Endodermal cell (in vitro differentiated cells): ENCODE measurements around the gene MZB1. TPM values are rescaled to one million over a fixed set of nuclear protein-coding genes. Genes with fewer than 3 reads are reported as not detected.
A peak's percentile ranks its signal among the peaks of the same experiment; 100 is the strongest.

Experiments used
- DNase-seq: peaks from one replicate; pipeline ENCODE4 v3.0.0-alpha.2; 2017
- H3K27ac ChIP-seq: 2 replicates; pipeline ENCODE4 v1.5.1; 2013; ENCODE audit warnings: mild to moderate bottlenecking, low read depth, low read length, moderate library complexity
- H3K27me3 ChIP-seq: 2 replicates; pipeline ENCODE4 v1.6.1; 2013; ENCODE audit warnings: mild to moderate bottlenecking, low read length, moderate library complexity; ENCODE audit not compliant: insufficient read depth, control insufficient read depth, poor library complexity, severe bottlenecking
- H3K36me3 ChIP-seq: 2 replicates; pipeline ENCODE4 v1.7.0; 2013; ENCODE audit warnings: mild to moderate bottlenecking, low read length, moderate library complexity; ENCODE audit not compliant: control insufficient read depth, insufficient read depth
- H3K4me1 ChIP-seq: one replicate; pipeline ENCODE4 v1.7.0; 2013; ENCODE audit warnings: low read length; ENCODE audit not compliant: control insufficient read depth, insufficient read depth
- H3K4me3 ChIP-seq: 2 replicates; pipeline ENCODE4 v1.5.1; 2013; ENCODE audit warnings: mild to moderate bottlenecking, low read length, moderate library complexity
- H3K9ac ChIP-seq: 2 replicates; pipeline ENCODE4 v1.6.1; 2013; ENCODE audit warnings: mild to moderate bottlenecking, low read length, moderate library complexity; ENCODE audit not compliant: poor library complexity, severe bottlenecking; ENCODE audit errors: extremely low read depth
- H3K9me3 ChIP-seq: 2 replicates; pipeline ENCODE4 v1.6.1; 2013; ENCODE audit warnings: mild to moderate bottlenecking, low read length, moderate library complexity; ENCODE audit not compliant: control insufficient read depth
- H3K27ac Mint-ChIP-seq: 2 replicates; pipeline ENCODE4 v1.8.0; 2020; ENCODE audit warnings: mixed read lengths
- H3K27me3 Mint-ChIP-seq: 2 replicates; pipeline ENCODE4 v1.8.0; 2021; ENCODE audit warnings: mild to moderate bottlenecking, mixed read lengths; ENCODE audit not compliant: insufficient read depth
- H3K36me3 Mint-ChIP-seq: 2 replicates; pipeline ENCODE4 v1.8.0; 2020; ENCODE audit warnings: low read depth, mixed read lengths
- H3K4me1 Mint-ChIP-seq: 2 replicates; pipeline ENCODE4 v1.8.0; 2020; ENCODE audit warnings: mixed read lengths
- H3K4me3 Mint-ChIP-seq: 2 replicates; pipeline ENCODE4 v1.8.0; 2020; ENCODE audit warnings: mild to moderate bottlenecking, moderate library complexity, mixed read lengths
- H3K9me3 Mint-ChIP-seq: 2 replicates; pipeline ENCODE4 v1.8.0; 2020; ENCODE audit warnings: mild to moderate bottlenecking, mixed read lengths
- WGBS, 2 experiments: methylation state at CpG; one replicate each; pipeline versions ENCODE4 v1.1.5 to v1.1.7; 2013; ENCODE audit warnings: missing lambda C conversion rate in 2 of 2, mixed read lengths in 1 of 2; ENCODE audit not compliant: insufficient coverage in 1 of 2, insufficient read length in 1 of 2; 5-methylcytosine and 5-hydroxymethylcytosine counted together
- total RNA-seq, 2 donors: library from RNA; stranded (reverse); fragmentation: NEBNext Ultra II Directional in 1 of 2; extraction: Animal tissue kit (Norgen Biotek cat#: 25700) in 1 of 2; gene quantifications; 2 replicates in 1 of 2; 3 replicates in 1 of 2; pipeline ENCODE4 v1.2.1, GENCODE V29; 2021
- TF ChIP-seq, protein P1 (sequence below): fragments of 200-600 bp; sonication (generic); conservative IDR thresholded peaks from 2 replicates; pipeline ENCODE4 v1.5.0; 2021; ENCODE audit warnings: antibody characterized with exemption, mild to moderate bottlenecking

Gene MZB1
- total RNA-seq, 2 donors from 2014 or later = 0.57 to 0.60 TPM

DNA sequence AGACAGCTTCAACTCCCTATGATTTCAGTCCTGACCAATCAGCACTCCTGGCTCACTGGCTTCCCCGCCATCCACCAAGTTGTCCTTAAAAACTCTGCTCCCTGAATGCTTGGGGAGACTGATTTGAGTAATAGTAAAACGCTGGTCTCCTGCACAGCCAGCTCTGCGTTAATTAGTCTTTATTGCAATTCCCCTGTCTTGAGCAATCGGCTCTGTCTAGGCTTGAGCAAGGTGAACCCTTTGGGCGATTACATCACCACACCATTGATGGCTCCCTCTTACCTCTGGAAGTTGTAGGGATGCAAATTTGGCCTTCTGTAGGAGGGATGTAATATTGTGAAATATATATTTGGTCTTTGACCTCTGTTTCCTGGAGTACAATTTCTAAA lies 3.7 kb downstream of the MZB1 start:
- Mint-ChIP-seq H3K27me3 (no peaks in the 10 kb centered on the region), H3K4me3 (no peak overlapping the region), H3K9me3 (no peaks in the 10 kb centered on the region), H3K4me1 (peaks cover 23% of the 10 kb centered on the region), H3K36me3 (no peaks in the 10 kb centered on the region), H3K27ac (no peak overlapping the region)
- no peaks in the 10 kb centered on the region for H3K36me3 ChIP-seq
- H3K4me1 ChIP-seq = peaks cover 6% of the 10 kb centered on the region
- H3K9me3 ChIP-seq = no peaks in the 10 kb centered on the region
- H3K27ac ChIP-seq = no peak overlapping the region
- no peak for DNase-seq
- H3K4me3 ChIP-seq = no peak overlapping the region
- H3K27me3 ChIP-seq = no peaks in the 10 kb centered on the region
- TF ChIP-seq, protein P1, sequence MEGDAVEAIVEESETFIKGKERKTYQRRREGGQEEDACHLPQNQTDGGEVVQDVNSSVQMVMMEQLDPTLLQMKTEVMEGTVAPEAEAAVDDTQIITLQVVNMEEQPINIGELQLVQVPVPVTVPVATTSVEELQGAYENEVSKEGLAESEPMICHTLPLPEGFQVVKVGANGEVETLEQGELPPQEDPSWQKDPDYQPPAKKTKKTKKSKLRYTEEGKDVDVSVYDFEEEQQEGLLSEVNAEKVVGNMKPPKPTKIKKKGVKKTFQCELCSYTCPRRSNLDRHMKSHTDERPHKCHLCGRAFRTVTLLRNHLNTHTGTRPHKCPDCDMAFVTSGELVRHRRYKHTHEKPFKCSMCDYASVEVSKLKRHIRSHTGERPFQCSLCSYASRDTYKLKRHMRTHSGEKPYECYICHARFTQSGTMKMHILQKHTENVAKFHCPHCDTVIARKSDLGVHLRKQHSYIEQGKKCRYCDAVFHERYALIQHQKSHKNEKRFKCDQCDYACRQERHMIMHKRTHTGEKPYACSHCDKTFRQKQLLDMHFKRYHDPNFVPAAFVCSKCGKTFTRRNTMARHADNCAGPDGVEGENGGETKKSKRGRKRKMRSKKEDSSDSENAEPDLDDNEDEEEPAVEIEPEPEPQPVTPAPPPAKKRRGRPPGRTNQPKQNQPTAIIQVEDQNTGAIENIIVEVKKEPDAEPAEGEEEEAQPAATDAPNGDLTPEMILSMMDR = no peak
- no peak overlapping the region for H3K9ac ChIP-seq
- 87 to 89% methylated on average over 3 to 5 of the region's 5 CpGs for WGBS, 2 experiments

DNA sequence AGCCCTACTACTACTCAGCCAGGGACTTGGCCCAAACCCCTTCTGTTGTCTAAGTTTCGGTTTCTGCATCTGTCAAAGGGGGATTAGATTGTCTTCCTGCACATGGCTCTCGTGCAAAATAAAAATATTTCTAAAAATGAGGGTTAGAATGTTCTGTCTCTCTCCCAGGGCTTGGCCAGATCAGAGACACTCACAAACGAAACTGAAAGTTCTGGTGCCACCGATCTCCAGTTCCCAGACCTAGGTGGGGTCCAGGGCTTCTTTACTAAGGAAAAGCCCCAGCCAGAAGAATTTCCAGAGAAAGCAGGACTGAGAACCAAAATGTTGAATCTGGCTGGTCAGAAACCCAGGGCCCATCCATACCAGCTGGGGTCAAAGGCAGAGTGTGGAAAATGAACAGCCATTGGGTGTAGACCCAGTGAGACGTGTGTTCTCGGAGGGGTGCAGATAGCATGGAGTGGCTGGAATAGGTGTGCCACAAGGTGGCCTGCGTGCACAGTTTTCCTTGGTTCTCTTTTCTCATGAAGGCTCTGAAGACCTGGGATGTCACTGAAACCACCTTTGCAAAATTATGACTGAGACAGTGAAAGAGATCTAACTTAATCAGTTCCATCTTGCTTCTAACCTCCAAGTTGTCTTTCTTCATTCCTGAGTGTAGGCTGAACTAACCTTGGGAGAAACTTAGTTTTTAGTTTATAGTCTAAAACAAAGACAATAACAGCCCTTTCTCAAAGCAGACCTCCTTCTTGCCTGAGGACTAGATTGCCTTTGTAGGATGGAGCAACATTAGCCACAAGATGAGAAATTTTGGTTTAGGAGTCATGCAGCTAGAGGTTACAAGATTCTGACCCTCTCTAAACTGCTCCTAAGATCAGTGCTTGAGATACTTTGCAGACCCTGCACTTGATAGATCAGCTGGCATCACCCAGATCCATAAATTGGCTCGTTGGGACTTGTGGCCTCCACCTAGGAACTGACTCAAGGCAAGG lies 4.4 kb downstream of the MZB1 start:
- no peak overlapping the region for H3K27ac ChIP-seq
- no peak overlapping the region for H3K9ac ChIP-seq
- peak; percentile 45 for DNase-seq
- no peaks in the 10 kb centered on the region for H3K27me3 ChIP-seq
- H3K9me3 ChIP-seq = no peaks in the 10 kb centered on the region
- H3K4me3 ChIP-seq = no peak overlapping the region
- peaks cover 6% of the 10 kb centered on the region for H3K4me1 ChIP-seq
- Mint-ChIP-seq H3K27ac (no peak overlapping the region), H3K27me3 (no peaks in the 10 kb centered on the region), H3K36me3 (no peaks in the 10 kb centered on the region), H3K9me3 (no peaks in the 10 kb centered on the region), H3K4me3 (no peak overlapping the region), H3K4me1 (peaks cover 23% of the 10 kb centered on the region)
- no peaks in the 10 kb centered on the region for H3K36me3 ChIP-seq
- TF ChIP-seq, protein P1 = peak; percentile 50
- 78 to 91% methylated on average over 7 to 8 of the region's 8 CpGs for WGBS, 2 experiments

DNA sequence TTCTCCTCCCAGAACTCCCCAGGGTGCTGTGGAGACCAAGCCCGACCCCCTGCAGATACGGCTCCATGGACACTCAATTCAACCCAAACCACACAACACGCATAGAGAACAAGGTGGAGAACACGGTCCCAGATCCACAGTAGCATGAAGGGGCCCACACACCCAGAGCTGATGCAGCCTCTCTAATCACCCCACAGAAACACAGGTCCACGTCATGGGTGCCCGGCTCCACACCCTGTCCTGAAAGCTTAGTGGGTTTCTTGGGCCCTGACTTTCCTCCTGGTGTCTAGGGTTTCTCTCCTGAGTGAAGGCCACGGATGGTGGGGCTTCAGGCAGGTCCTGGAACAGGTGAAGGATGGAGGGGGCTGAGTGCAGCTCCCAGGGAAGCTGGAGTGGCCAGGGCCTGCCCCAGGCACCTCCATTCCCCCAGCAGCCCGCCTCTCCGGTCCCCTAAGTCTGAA lies 5.1 kb downstream of the MZB1 start:
- Histone ChIP-seq H3K4me3 (no peak overlapping the region), H3K9ac (no peak overlapping the region), H3K9me3 (no peaks in the 10 kb centered on the region), H3K27me3 (no peaks in the 10 kb centered on the region), H3K36me3 (no peaks in the 10 kb centered on the region), H3K27ac (no peak overlapping the region), H3K4me1 (peaks cover 6% of the 10 kb centered on the region)
- WGBS, 2 experiments = 89% methylated on average over 9 of the region's 9 CpGs; no CpG with 5 or more reads in 1 of the 2 experiments
- Mint-ChIP-seq H3K4me1 (peaks cover 23% of the 10 kb centered on the region), H3K36me3 (no peaks in the 10 kb centered on the region), H3K27ac (no peak overlapping the region), H3K27me3 (no peaks in the 10 kb centered on the region), H3K9me3 (no peaks in the 10 kb centered on the region), H3K4me3 (no peak overlapping the region)
- no peak for DNase-seq
- TF ChIP-seq, protein P1 = no peak
